ENCODE data around the gene CCDC88C. TPM values are rescaled to one million over a fixed set of nuclear protein-coding genes. Genes with fewer than 3 reads are reported as not detected.
A peak's percentile ranks its signal among the peaks of the same experiment; 100 is the strongest.

CCDC88C gene
- total and polyA plus RNA-seq, 11 donors = 2.4 to 15.6 (median 4.8) TPM

DNA sequence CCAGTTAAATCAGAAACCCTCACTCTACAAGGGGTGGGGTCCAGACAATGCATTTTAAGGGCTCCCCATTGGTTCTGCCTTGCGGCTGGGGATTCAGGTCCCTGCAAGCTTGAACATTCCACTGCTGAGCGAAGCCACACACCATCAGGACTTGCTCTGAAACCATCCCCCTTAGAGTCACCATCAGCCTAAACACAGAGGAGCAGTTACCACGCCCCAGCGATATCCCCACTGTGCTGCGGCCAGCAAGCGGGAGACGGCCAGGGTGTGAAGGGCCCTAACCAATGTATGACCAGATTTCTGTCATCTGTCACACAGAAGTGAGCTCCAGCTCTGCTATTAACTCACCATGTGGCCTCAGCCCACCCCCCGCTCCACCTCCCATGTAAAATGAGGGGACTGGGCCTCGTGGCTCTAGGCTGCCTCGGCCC lies 29.7 kb downstream of the CCDC88C start:
- Histone ChIP-seq H3K27me3 (peaks cover 0 to 8% (median 0%) of the 10 kb centered on the region in 9 donors), H3K4me3 (no peak overlapping the region), H3K4me1 (peaks cover 0 to 68% (median 6%) of the 10 kb centered on the region in 12 donors), H3K27ac (no peak overlapping the region), H3K9me3 (no peaks in the 10 kb centered on the region), H3K36me3 (no peaks in the 10 kb centered on the region)
- ATAC-seq (no peak), DNase-seq (no peak)
- 68 to 84% (median 78%) methylated on average over 3 to 10 of the region's 10 CpGs for WGBS, 4 donors
- intact Hi-C loops (cut with DNase I) = no loop called here
- no peak for TF ChIP-seq POLR2A (IDR thresholded peaks at IDR 0.05)
- TF ChIP-seq, protein P1, sequence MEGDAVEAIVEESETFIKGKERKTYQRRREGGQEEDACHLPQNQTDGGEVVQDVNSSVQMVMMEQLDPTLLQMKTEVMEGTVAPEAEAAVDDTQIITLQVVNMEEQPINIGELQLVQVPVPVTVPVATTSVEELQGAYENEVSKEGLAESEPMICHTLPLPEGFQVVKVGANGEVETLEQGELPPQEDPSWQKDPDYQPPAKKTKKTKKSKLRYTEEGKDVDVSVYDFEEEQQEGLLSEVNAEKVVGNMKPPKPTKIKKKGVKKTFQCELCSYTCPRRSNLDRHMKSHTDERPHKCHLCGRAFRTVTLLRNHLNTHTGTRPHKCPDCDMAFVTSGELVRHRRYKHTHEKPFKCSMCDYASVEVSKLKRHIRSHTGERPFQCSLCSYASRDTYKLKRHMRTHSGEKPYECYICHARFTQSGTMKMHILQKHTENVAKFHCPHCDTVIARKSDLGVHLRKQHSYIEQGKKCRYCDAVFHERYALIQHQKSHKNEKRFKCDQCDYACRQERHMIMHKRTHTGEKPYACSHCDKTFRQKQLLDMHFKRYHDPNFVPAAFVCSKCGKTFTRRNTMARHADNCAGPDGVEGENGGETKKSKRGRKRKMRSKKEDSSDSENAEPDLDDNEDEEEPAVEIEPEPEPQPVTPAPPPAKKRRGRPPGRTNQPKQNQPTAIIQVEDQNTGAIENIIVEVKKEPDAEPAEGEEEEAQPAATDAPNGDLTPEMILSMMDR (IDR thresholded peaks at IDR 0.05) = no peak

DNA sequence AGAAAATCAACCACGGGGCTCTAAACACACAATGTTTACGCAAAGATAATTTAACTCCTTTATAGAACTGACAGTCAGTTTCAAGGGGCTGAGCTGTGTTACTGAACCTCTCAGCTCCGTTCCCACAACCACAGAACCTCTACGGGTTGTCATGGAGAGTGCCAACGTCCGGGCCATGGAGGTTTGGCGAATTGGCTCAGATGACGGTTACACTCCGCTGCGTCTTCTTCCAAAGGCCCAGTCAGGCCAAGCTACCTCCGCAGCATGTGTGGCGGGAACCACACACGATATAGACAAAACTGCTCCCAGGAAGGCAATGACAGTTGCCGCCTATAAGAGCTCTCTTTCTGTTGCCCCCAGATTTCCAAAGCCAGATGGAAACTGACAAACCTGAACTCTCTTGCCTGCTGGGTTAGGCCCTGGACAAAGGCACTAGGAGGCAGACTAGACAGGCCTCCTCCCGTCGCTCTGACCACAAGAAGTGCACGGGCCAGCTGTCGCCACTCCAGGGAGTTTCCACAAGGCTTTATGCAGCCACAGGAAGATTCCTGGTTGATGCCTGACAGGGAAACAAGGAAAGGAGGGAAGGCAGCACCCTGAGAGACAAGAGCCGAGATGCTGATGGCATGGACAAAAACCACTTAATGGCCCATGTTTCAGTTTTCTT lies 30.3 kb downstream of the CCDC88C start:
- Histone ChIP-seq H3K27me3 (peaks cover 0 to 5% (median 0%) of the 10 kb centered on the region in 9 donors), H3K27ac (no peak overlapping the region), H3K4me1 (peaks cover 0 to 68% (median 2%) of the 10 kb centered on the region in 12 donors), H3K9me3 (no peaks in the 10 kb centered on the region), H3K4me3 (no peak overlapping the region), H3K36me3 (no peaks in the 10 kb centered on the region)
- intact Hi-C loops (cut with DNase I) = no loop called here
- peak in 1 of 4 donors; percentile 54 for ATAC-seq
- no peak for DNase-seq
- 63 to 81% (median 71%) methylated on average over 16 to 19 of the region's 19 CpGs for WGBS, 4 donors
- no peak for TF ChIP-seq POLR2A (IDR thresholded peaks at IDR 0.05)
- TF ChIP-seq, protein P1 (IDR thresholded peaks at IDR 0.05) = no peak

DNA sequence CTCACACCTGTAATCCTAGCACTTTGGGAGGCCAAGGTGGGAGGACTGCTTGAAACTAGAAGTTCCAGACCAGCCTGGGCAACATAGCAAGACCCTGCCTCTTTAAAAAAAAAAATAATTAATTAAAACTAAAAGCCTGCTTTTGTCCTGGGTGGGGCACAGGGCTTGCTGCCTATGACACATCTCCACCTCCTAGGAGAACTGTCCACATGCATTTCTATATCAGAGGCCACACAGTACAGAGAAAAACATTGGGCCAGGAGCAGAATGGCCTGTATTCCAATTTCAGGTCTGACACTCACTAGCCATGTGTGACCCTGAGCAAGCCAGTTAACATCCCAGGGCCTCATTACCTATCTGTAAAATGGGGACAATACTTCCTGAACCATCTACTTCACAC lies 31.9 kb downstream of the CCDC88C start:
- Histone ChIP-seq H3K36me3 (no peaks in the 10 kb centered on the region), H3K27ac (no peak overlapping the region), H3K9me3 (no peaks in the 10 kb centered on the region), H3K4me1 (peaks cover 0 to 60% (median 6%) of the 10 kb centered on the region in 12 donors), H3K4me3 (no peak overlapping the region), H3K27me3 (peaks cover 0 to 5% (median 0%) of the 10 kb centered on the region in 9 donors)
- DNase-seq = no peak
- TF ChIP-seq POLR2A (IDR thresholded peaks at IDR 0.05) = no peak
- TF ChIP-seq, protein P1 (IDR thresholded peaks at IDR 0.05) = no peak
- ATAC-seq = no peak
- intact Hi-C loops (cut with DNase I) = no loop called here

DNA sequence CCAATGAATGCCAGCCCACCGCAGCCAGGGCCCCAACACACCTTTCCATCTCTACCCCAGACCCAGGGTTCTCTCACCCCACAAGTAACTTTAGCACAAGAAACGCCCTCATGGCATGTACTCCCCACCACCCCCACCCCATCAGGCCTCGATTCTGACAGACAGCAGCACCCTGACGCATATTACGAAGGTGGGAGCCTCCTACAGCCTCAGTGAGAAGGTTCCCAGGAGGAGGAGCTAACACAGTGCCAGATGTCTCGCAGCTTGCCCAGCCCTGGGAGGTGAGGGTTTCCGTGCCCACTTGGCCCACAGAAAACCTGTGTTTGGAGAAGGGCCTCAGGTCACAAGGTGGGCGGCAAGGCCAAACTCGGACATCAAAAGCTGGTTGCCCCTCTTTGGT lies 32.4 kb downstream of the CCDC88C start:
- ATAC-seq = no peak
- Histone ChIP-seq H3K4me1 (peaks cover 0 to 60% (median 6%) of the 10 kb centered on the region in 12 donors), H3K9me3 (no peaks in the 10 kb centered on the region), H3K27me3 (peaks cover 0 to 2% (median 0%) of the 10 kb centered on the region in 9 donors), H3K36me3 (no peaks in the 10 kb centered on the region), H3K27ac (no peak overlapping the region), H3K4me3 (no peak overlapping the region)
- WGBS, 4 donors = 90 to 95% (median 91%) methylated on average over 8 to 9 of the region's 9 CpGs
- no peak for TF ChIP-seq POLR2A (IDR thresholded peaks at IDR 0.05)
- TF ChIP-seq, protein P1 (IDR thresholded peaks at IDR 0.05) = no peak
- intact Hi-C loops (cut with DNase I) = no loop called here
- DNase-seq = peak in 1 of 5 donors; percentile 5
